HG03103 (cell line): ENCODE data around the gene ZNF512B.
A peak's percentile ranks its signal among the peaks of the same experiment; 100 is the strongest.
"Not testable (repeated sequence)": the region's sequence is repeated elsewhere in the genome, so short reads cannot be mapped to it uniquely, and the experiment has no call there.

Experiments
- ATAC-seq: cut with Tn5 transposase; IDR thresholded peaks from one replicate; pipeline ENCODE4 v1.9.1; 2021; ENCODE audit warnings: low read depth; ENCODE audit not compliant: unreplicated experiment

The ZNF512B gene

DNA sequence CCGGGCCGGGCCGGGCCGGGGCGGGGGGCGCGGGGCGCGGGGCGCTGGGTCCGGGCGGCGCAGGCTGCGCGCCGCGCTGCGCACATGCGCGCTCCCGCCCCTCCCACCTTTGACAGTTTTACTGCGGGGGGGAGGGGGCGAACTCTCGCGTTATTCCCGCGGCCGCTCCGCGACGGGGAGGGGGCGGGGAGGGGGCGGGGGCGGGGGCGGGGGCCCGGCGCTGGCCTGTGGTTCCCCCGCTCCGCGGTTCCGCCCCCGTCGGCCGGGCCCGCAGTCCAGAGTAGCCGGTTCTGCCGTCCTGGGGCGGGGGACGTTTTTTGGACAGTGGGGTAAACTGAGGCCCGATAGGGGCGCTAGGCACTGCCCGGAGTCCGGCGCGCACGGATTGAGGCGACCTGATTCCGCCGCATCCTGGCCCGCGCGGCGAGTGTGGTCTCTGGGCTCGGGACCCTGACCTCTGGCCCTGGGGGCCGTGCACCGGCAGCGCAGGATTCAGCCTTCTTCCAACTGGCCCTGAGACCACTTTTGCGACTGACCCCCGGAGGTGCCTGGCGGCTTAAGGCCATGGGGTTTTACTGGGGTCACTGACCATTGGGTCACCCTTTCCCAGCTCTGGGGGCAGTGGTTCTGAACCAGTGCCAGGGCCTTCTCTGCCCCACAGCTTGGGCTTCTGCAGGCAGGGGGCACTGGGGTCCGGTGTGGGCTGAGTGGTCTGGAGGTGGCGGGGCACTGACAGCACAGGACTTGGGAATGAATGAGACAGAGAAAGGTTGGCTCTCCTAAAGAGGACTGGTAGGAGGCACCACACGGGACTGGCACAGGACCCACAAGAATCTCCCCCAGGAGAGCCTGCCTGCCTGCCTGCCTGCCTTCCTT, at the start of gene ZNF512B:
Gene ZNF512B (minus strand): TSS at position 93 of the 876 bp plus-strand sequence. CDS start 1,980 bp downstream, outside the sequence.
- ATAC-seq = no peak

DNA sequence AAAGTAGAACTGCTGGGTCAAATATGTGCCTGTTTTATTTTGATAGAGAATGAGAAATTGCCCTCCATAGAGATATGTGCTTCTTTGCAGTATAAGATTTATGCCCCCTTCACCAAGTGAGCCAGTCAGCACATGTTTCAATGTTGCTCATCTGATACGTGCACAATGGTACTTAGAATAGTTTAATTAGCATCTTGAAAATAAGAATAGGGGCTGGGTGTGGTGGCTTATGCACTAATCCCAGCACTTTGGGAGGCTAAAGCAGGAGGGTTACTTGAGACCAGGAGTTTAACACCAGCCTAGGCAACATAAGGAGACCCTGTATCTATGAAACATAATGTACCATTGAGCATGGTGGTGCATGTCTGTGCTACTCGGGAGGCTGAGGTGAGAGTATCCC, 45.9 kb upstream of the ZNF512B start:
- ATAC-seq = no peak

DNA sequence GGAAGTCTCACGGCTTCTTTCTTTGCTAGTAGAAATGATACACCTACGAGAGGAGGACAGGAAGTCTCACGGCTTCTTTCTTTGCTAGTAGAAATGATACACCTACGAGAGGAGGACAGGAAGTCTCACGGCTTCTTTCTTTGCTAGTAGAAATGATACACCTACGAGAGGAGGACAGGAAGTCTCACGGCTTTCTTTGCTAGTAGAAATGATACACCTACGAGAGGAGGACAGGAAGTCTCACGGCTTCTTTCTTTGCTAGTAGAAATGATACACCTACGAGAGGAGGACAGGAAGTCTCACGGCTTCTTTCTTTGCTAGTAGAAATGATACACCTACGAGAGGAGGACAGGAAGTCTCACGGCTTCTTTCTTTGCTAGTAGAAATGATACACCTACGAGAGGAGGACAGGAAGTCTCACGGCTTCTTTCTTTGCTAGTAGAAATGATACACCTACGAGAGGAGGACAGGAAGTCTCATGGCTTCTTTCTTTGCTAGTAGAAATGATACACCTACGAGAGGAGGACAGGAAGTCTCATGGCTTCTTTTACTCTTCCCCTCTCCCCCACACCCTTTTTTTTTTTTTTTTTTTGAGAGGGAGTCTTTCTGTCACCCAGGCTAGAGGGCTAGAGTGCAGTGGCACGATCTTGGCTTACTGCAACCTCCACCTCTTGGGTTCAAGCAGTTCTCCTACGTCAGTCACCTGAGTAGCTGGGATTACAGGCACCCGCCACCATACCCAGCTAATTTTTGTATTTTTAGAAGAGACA, 42.8 kb upstream of the ZNF512B start:
- ATAC-seq = not testable (repeated sequence)

- no peak for ATAC-seq
Measured at GRCh38 chr20:64011366-64011779, 41.6 kb upstream of the ZNF512B start.

GRCh38 chr20:64010711-64011237, 41.0 kb upstream of the ZNF512B start:
- no peak for ATAC-seq

GRCh38 chr20:64009811-64010387, 40.2 kb upstream of the ZNF512B start:
- no peak for ATAC-seq

DNA sequence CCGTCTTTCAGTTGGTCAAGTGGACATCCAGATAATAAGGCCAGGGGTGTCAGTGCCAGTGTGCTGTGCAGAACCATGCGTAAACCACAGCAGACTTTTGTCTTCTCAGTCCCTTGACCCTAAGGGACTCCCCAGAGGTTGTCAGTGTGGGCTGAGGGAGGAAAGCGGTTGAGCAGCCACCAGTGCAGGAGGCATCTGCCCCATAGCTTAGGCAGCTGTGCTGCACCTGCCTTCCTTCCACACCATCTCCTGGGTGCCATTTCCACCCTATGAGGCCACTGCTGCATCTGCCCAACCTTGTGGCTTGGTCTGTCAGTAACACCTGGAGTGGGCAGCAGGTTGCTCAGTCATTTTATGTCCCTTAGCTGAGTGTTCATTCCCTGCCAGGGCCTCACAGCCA, 37.2 kb upstream of the ZNF512B start:
- ATAC-seq = no peak

- no peak for ATAC-seq
Measured at GRCh38 chr20:64006490-64006889, 36.8 kb upstream of the ZNF512B start.

GRCh38 chr20:64005394-64005793, 35.7 kb upstream of the ZNF512B start:
- no peak for ATAC-seq

DNA sequence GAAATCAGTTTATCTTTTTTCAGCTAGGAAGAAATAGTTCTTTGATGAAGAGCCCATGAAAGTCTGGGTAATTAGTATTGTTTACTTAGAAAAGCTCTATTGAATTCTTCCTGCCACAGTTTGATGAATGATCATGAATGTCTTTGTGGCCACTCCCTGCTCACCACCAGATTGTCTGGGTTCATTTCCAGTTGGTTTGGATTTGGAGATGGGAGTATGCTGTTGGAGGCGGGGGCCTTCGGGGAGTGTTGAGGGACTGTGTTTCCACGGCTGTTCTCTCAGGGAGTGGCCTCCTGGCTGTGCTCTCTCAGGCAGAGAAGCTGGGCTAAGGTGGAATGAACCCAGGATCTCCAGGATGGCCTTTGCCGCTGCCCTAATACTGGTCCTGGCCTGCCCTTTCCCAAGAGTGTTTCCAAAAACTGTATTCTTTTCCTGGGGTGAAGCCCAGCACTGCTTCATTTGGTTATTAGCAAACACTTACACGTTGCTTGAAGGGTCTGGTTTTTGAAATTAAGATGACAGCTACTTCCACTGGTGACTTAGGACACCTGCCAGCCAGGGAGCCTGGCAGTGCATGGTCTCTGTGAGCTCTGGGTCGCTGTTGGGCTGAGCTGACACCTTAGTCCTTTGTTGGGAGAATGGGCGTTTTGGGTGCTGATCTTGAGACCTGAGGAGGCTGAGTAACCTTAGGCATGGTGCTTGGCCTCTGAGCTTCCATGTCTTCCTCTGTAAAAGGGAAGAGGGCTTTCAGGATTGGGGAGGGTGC, 34.4 kb upstream of the ZNF512B start:
- ATAC-seq = no peak

DNA sequence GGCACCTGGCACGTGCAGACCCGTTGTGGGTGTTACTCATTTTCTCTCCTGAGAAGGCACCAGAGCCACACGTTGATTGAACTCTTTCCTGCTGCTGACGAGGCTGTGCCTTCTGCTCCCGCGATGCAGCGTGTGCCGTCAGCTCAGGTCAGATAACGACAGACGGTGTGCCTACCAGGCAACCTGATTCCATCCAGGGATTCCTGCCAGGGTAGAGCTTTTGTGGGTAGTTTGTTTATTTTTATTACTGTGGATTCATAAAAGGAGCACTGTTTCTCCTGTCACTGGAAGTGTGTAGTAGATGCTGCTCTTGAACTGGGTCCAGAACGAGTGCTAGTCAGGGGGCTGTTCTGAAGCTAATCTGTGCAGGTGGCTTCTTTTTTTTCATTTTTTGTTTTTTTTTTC, 31.9 kb upstream of the ZNF512B start:
- ATAC-seq = no peak

DNA sequence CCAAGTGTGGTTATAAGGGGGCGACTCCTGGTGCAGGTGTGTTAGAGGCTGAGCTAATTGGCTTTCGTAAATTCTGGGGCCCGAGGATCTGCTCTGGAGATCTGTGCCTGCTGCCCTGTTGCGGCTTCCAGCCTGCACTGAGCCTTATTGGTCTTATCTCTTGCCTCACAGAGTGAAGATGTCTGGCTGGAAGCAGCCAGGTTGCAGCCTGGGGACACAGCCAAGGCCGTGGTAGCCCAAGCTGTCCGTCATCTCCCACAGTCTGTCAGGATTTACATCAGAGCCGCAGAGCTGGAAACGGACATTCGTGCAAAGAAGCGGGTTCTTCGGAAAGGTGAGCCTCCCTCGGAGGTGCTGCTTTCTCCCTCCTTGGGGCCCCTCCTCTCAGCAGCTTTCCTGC, 31.2 kb upstream of the ZNF512B start:
- no peak for ATAC-seq

GRCh38 chr20:63982937-63983336, 13.2 kb upstream of the ZNF512B start:
- ATAC-seq = no peak

GRCh38 chr20:63980806-63981728, 11.3 kb upstream of the ZNF512B start, which contains the start of gene PRPF6:
Gene PRPF6 (plus strand): TSS chr20:63981132. CDS start chr20:63981246, 114 bp downstream.
- peak; percentile 53 for ATAC-seq

DNA sequence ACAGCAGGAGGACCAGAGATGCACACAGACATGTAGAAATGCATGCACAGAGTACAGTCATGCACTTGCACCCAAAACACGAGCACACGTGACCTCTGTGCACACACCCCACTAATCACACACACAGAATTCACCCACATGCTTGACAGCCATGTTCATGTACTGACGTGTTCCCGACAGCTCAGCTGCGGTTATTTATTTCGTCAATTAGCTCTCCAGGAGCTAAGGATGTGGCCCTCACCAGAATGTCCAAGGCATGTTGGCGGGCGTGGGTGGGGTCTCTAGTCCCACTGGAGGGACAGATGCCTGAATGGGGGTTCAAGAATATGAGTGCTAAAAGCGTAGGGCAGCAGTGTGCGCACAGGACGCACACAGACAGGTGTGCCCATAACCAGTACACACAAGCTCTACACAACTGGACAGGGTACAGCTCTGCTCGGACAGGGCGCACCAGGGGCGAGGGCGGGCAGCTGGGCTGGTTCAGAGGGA, 10.6 kb upstream of the ZNF512B start:
- ATAC-seq = no peak

DNA sequence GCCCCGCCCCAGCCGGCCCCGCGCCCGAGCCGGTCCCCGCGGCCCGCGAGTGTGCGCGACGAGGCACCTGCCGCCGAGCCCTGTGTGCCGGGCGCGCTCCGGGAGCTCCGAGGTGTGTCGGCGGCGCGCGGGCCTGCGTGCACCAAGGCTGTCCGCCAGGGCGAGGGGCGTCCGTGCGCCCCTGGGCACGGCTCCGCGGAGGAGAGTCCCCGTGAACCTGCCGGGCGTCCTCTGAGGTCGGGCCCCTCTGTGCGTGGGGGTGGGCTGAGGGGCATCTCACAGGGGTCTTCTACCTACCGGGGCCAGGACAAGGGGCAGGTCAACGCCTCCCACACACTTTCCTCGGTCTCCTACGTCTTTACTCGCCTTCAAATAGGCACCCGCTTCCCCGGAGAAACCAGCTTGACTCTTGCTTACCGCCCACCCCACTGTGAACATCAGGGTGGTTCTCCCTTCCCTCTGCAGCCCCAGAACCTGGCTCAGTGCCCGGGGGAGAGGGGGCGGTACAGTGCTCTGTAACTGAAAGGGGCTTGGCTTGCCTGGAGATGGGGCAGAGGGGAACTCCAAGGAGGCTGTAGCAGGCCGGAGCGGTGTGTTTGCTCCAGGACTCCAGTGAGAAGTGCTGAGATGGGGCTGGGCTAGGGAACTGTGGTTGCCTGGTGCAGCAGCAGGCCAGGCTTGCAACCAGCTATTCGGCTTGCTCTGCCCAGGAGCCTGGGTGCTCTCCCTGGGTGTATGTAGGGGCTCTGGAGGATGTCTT, 10.0 kb upstream of the ZNF512B start, which contains the start of gene SAMD10:
Gene SAMD10 (minus strand): TSS at position 86 of the 760 bp plus-strand sequence. CDS start 175 bp downstream, outside the sequence.
- no peak for ATAC-seq

DNA sequence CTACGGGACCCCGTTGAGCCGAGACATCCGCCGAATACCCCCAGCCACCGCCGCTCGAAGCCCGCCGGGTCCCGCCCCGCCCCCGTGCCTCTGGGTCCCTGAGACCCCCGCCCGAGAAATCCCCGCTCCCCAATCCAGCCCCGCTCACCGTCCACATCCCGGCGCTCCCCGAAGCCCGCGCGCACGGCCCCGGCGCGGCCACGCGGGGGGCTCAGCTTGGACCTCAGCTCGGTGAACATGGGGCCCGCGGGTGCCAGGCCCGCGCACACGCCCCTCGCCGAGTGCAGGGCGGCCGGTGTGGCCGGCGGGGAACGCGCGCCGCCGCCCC, 9.5 kb upstream of the ZNF512B start:
- no peak for ATAC-seq
